Measurements from ENCODE around the gene SFMBT1. TPM values are rescaled to one million over a fixed set of nuclear protein-coding genes. Genes with fewer than 3 reads are reported as not detected.

The SFMBT1 gene
- total and polyA plus RNA-seq, 12 donors, result 3.1 to 19.1 (median 16.3) TPM

GRCh38 chr3:52865994-52866393, 179.9 kb downstream of the SFMBT1 start:
- no peak overlapping the region for H3K4me3 ChIP-seq
- TF ChIP-seq CTCF (IDR thresholded peaks at IDR 0.05), result no peak
- H3K4me1 ChIP-seq, result peaks cover 0 to 4% (median 0%) of the 10 kb centered on the region in 9 donors
- WGBS, 2 donors, result 97 to 98% methylated on average over 13 of the region's 13 CpGs
- no peaks in the 10 kb centered on the region for H3K27me3 ChIP-seq
- DNase-seq (no peak), ATAC-seq (no peak)
- peaks cover 0 to 12% (median 0%) of the 10 kb centered on the region in 11 donors for H3K9me3 ChIP-seq
- H3K36me3 ChIP-seq, result peaks cover 0 to 5% (median 0%) of the 10 kb centered on the region in 9 donors
- intact Hi-C loops (cut with DNase I), result no loop called here
- no peak overlapping the region for H3K27ac ChIP-seq

GRCh38 chr3:52860424-52860768, 185.5 kb downstream of the SFMBT1 start:
- Histone ChIP-seq H3K27me3 (no peaks in the 10 kb centered on the region), H3K36me3 (peaks cover 0 to 17% (median 0%) of the 10 kb centered on the region in 9 donors), H3K4me3 (no peak overlapping the region), H3K27ac (no peak overlapping the region), H3K4me1 (peaks cover 0 to 11% (median 0%) of the 10 kb centered on the region in 9 donors), H3K9me3 (peaks cover 0 to 12% (median 0%) of the 10 kb centered on the region in 11 donors)
- WGBS, 2 donors, result 86 to 87% methylated on average over 8 of the region's 8 CpGs
- intact Hi-C loops (cut with DNase I), result no loop called here
- no peak for TF ChIP-seq CTCF (IDR thresholded peaks at IDR 0.05)
- ATAC-seq (peak in 3 of 8 donors; percentile 21 to 45 (median 24)), DNase-seq (no peak)

GRCh38 chr3:52859686-52860423, 186.0 kb downstream of the SFMBT1 start:
- H3K9me3 ChIP-seq, result peaks cover 0 to 12% (median 0%) of the 10 kb centered on the region in 11 donors
- ATAC-seq (no peak), DNase-seq (no peak)
- TF ChIP-seq CTCF (IDR thresholded peaks at IDR 0.05), result no peak
- no peaks in the 10 kb centered on the region for H3K27me3 ChIP-seq
- WGBS, 2 donors, result 95 to 97% methylated on average over 8 of the region's 8 CpGs
- peaks cover 0 to 11% (median 0%) of the 10 kb centered on the region in 9 donors for H3K4me1 ChIP-seq
- H3K4me3 ChIP-seq, result no peak overlapping the region
- H3K36me3 ChIP-seq, result peaks cover 0 to 19% (median 2%) of the 10 kb centered on the region in 9 donors
- intact Hi-C loops (cut with DNase I), result loop anchor here in 2 of 10 donors (10.0 kb wide), 2 partner anchors 215 to 335 kb away; no protein-coding TSS in a partner anchor
- no peak overlapping the region for H3K27ac ChIP-seq

- ATAC-seq (no peak), DNase-seq (no peak)
- TF ChIP-seq CTCF (IDR thresholded peaks at IDR 0.05), result no peak
- Histone ChIP-seq H3K4me3 (no peak overlapping the region), H3K27me3 (no peaks in the 10 kb centered on the region), H3K36me3 (peaks cover 0 to 39% (median 8%) of the 10 kb centered on the region in 9 donors), H3K4me1 (peaks cover 0 to 11% (median 0%) of the 10 kb centered on the region in 9 donors), H3K27ac (no peak overlapping the region), H3K9me3 (no peaks in the 10 kb centered on the region)
- intact Hi-C loops (cut with DNase I), result loop anchor here in 2 of 10 donors (10.0 kb wide), 2 partner anchors 217 to 337 kb away; no protein-coding TSS in a partner anchor
- WGBS, 2 donors, result 86 to 96% methylated on average over 5 of the region's 5 CpGs
Observed at GRCh38 chr3:52857864-52858263, 188.0 kb downstream of the SFMBT1 start.

Measured in heart right ventricle (tissue), 16 donors.